Measurements from ENCODE around the gene CLASP1. TPM values are rescaled to one million over a fixed set of nuclear protein-coding genes. Genes with fewer than 3 reads are reported as not detected.
A peak's percentile ranks its signal among the peaks of the same experiment; 100 is the strongest.
"Not testable (repeated sequence)": the region's sequence is repeated elsewhere in the genome, so short reads cannot be mapped to it uniquely, and the experiment has no call there.

The CLASP1 gene
- total RNA-seq, 2 donors from 2014 or later, result 95.1 to 121 TPM

GRCh38 chr2:121627525-121628050 is 21.7 kb downstream of the CLASP1 start:
- peaks cover 17% of the 10 kb centered on the region for H3K4me1 Mint-ChIP-seq (ENCODE audit: low read depth)
- no peak for DNase-seq

GRCh38 chr2:121626777-121627524 is 22.3 kb downstream of the CLASP1 start:
- Mint-ChIP-seq H3K36me3 (ENCODE audit: insufficient read depth in 2 of 2) (peaks cover 4 to 7% of the 10 kb centered on the region in 2 donors), H3K9me3 (peaks cover 2% of the 10 kb centered on the region in 2 donors), H3K4me3 (no peak overlapping the region), H3K27ac (no peak overlapping the region), H3K27me3 (ENCODE audit: low read depth) (no peaks in the 10 kb centered on the region), H3K4me1 (ENCODE audit: low read depth) (peaks cover 17% of the 10 kb centered on the region)
- DNase-seq (no peak), ATAC-seq (replicated peaks in 1 of 2) (no peak)

More at GRCh38 chr2:121627525-121628050, 21.7 kb downstream of the CLASP1 start:
- H3K27me3 Mint-ChIP-seq (ENCODE audit: low read depth), result no peaks in the 10 kb centered on the region
- peaks cover 4 to 7% of the 10 kb centered on the region in 2 donors for H3K36me3 Mint-ChIP-seq (ENCODE audit: insufficient read depth in 2 of 2)
- H3K27ac Mint-ChIP-seq, result no peak overlapping the region
- ATAC-seq (replicated peaks in 1 of 2), result no peak
- peaks cover 2% of the 10 kb centered on the region in 2 donors for H3K9me3 Mint-ChIP-seq
- H3K4me3 Mint-ChIP-seq, result no peak overlapping the region

- no peak for DNase-seq
- H3K27ac Mint-ChIP-seq, result peak overlapping the region; percentile 28
- peaks cover 2% of the 10 kb centered on the region in 2 donors for H3K9me3 Mint-ChIP-seq
- ATAC-seq (replicated peaks in 1 of 2), result no peak
- H3K27me3 Mint-ChIP-seq (ENCODE audit: low read depth), result no peaks in the 10 kb centered on the region
- H3K36me3 Mint-ChIP-seq (ENCODE audit: insufficient read depth in 2 of 2), result peaks cover 4 to 7% of the 10 kb centered on the region in 2 donors
- H3K4me3 Mint-ChIP-seq, result no peak overlapping the region
- peaks cover 17% of the 10 kb centered on the region for H3K4me1 Mint-ChIP-seq (ENCODE audit: low read depth)
These were observed 23.3 kb downstream of the CLASP1 start for GRCh38 chr2:121625953-121626352.

- Mint-ChIP-seq H3K4me3 (no peak overlapping the region), H3K27me3 (ENCODE audit: low read depth) (no peaks in the 10 kb centered on the region), H3K9me3 (no peaks in the 10 kb centered on the region), H3K4me1 (ENCODE audit: low read depth) (no peaks in the 10 kb centered on the region), H3K36me3 (ENCODE audit: insufficient read depth in 2 of 2) (peaks cover 2% of the 10 kb centered on the region in 2 donors), H3K27ac (no peak overlapping the region)
- ATAC-seq (replicated peaks in 1 of 2) (peak; percentile 39 to 54), DNase-seq (no peak)
These were observed 32.1 kb downstream of the CLASP1 start for GRCh38 chr2:121617042-121617599.

GRCh38 chr2:121613774-121614173 is 35.5 kb downstream of the CLASP1 start:
- H3K27me3 Mint-ChIP-seq (ENCODE audit: low read depth), result no peaks in the 10 kb centered on the region
- no peak overlapping the region for H3K4me3 Mint-ChIP-seq
- no peaks in the 10 kb centered on the region for H3K4me1 Mint-ChIP-seq (ENCODE audit: low read depth)
- ATAC-seq (replicated peaks in 1 of 2) (no peak), DNase-seq (no peak)
- H3K27ac Mint-ChIP-seq, result no peak overlapping the region
- H3K36me3 Mint-ChIP-seq (ENCODE audit: insufficient read depth in 2 of 2), result peaks cover 2% of the 10 kb centered on the region in 2 donors
- H3K9me3 Mint-ChIP-seq, result no peaks in the 10 kb centered on the region

- DNase-seq, result no peak
- no peak overlapping the region for H3K27ac Mint-ChIP-seq
- H3K27me3 Mint-ChIP-seq (ENCODE audit: low read depth), result no peaks in the 10 kb centered on the region
- H3K4me1 Mint-ChIP-seq (ENCODE audit: low read depth), result no peaks in the 10 kb centered on the region
- no peaks in the 10 kb centered on the region for H3K9me3 Mint-ChIP-seq
- H3K36me3 Mint-ChIP-seq (ENCODE audit: insufficient read depth in 2 of 2), result peaks cover 2% of the 10 kb centered on the region in 2 donors
- no peak overlapping the region for H3K4me3 Mint-ChIP-seq
- no peak for ATAC-seq (replicated peaks in 1 of 2)
These were observed 36.1 kb downstream of the CLASP1 start for GRCh38 chr2:121613152-121613551.

- ATAC-seq (replicated peaks in 1 of 2), result no peak
These were observed 37.2 kb downstream of the CLASP1 start for GRCh38 chr2:121611730-121612705.

GRCh38 chr2:121611048-121611649 is 38.1 kb downstream of the CLASP1 start:
- DNase-seq; H3K4me1 Mint-ChIP-seq (ENCODE audit: low read depth); H3K4me3 Mint-ChIP-seq; H3K27me3 Mint-ChIP-seq (ENCODE audit: low read depth); H3K27ac Mint-ChIP-seq; H3K9me3 Mint-ChIP-seq; H3K36me3 Mint-ChIP-seq (ENCODE audit: insufficient read depth in 2 of 2); ATAC-seq (replicated peaks in 1 of 2): not testable (repeated sequence)

More at GRCh38 chr2:121611730-121612705, 37.2 kb downstream of the CLASP1 start:
- Mint-ChIP-seq H3K9me3 (no peaks in the 10 kb centered on the region), H3K4me1 (ENCODE audit: low read depth) (no peaks in the 10 kb centered on the region), H3K27ac (no peak overlapping the region), H3K36me3 (ENCODE audit: insufficient read depth in 2 of 2) (peaks cover 2% of the 10 kb centered on the region in 2 donors), H3K4me3 (no peak overlapping the region), H3K27me3 (ENCODE audit: low read depth) (no peaks in the 10 kb centered on the region)
- no peak for DNase-seq

- not testable (repeated sequence) for H3K36me3 Mint-ChIP-seq (ENCODE audit: insufficient read depth in 2 of 2)
These were observed 38.8 kb downstream of the CLASP1 start for GRCh38 chr2:121610487-121610874.

GRCh38 chr2:121608967-121609366 is 40.3 kb downstream of the CLASP1 start:
- no peak for DNase-seq
- H3K27ac Mint-ChIP-seq, result no peak overlapping the region
- H3K9me3 Mint-ChIP-seq, result no peaks in the 10 kb centered on the region
- ATAC-seq (replicated peaks in 1 of 2), result no peak
- H3K27me3 Mint-ChIP-seq (ENCODE audit: low read depth), result no peaks in the 10 kb centered on the region
- no peaks in the 10 kb centered on the region for H3K4me1 Mint-ChIP-seq (ENCODE audit: low read depth)
- H3K4me3 Mint-ChIP-seq, result no peak overlapping the region
- H3K36me3 Mint-ChIP-seq (ENCODE audit: insufficient read depth in 2 of 2), result peaks cover 0 to 11% of the 10 kb centered on the region in 2 donors

More at GRCh38 chr2:121610487-121610874, 38.8 kb downstream of the CLASP1 start:
- H3K4me1 Mint-ChIP-seq (ENCODE audit: low read depth); H3K27me3 Mint-ChIP-seq (ENCODE audit: low read depth); H3K4me3 Mint-ChIP-seq; DNase-seq; H3K9me3 Mint-ChIP-seq; H3K27ac Mint-ChIP-seq; ATAC-seq (replicated peaks in 1 of 2): not testable (repeated sequence)

- no peaks in the 10 kb centered on the region for H3K27me3 Mint-ChIP-seq (ENCODE audit: low read depth)
- H3K36me3 Mint-ChIP-seq (ENCODE audit: insufficient read depth in 2 of 2), result peaks cover 0 to 11% of the 10 kb centered on the region in 2 donors
- H3K4me3 Mint-ChIP-seq, result no peak overlapping the region
- no peak for DNase-seq
- H3K9me3 Mint-ChIP-seq, result no peaks in the 10 kb centered on the region
- no peak overlapping the region for H3K27ac Mint-ChIP-seq
- peaks cover 4% of the 10 kb centered on the region for H3K4me1 Mint-ChIP-seq (ENCODE audit: low read depth)
- ATAC-seq (replicated peaks in 1 of 2), result no peak
These were observed 40.9 kb downstream of the CLASP1 start for GRCh38 chr2:121608367-121608766.

Measured in activated T-cell treated with anti-CD3 and anti-CD28 coated beads, Interleukin-2, amount 50 U/mL, for 72 hours (primary cell).